Ishikawa (cell line): ENCODE results near the gene TBCC.
A peak's percentile ranks its signal among the peaks of the same experiment; 100 is the strongest.

ENCODE experiments used
- CEBPB ChIP-seq: IDR thresholded peaks from 2 replicates; pipeline ENCODE4 v1.6.1; 2012
- CREB1 ChIP-seq: IDR thresholded peaks from 2 replicates; pipeline ENCODE4 v1.6.1; 2012; ENCODE audit warnings: low read depth
- EGR1 ChIP-seq: IDR thresholded peaks from 2 replicates; pipeline ENCODE4 v1.6.1; 2012
- EP300 ChIP-seq: IDR thresholded peaks from 2 replicates; pipeline ENCODE4 v1.6.1; 2012; ENCODE audit warnings: borderline replicate concordance
- FOXM1 ChIP-seq: IDR thresholded peaks from 2 replicates; pipeline ENCODE4 v1.6.1; 2012; ENCODE audit warnings: low read depth, borderline replicate concordance
- NFIC ChIP-seq: IDR thresholded peaks from 2 replicates; pipeline ENCODE4 v1.6.1; 2012
- RAD21 ChIP-seq: IDR thresholded peaks from 2 replicates; pipeline ENCODE4 v1.6.1; 2012; ENCODE audit warnings: low read depth
- REST ChIP-seq: IDR thresholded peaks from 2 replicates; pipeline ENCODE4 v1.6.1; 2012; ENCODE audit warnings: low read depth, mild to moderate bottlenecking
- TAF1 ChIP-seq: IDR thresholded peaks from 2 replicates; pipeline ENCODE4 v1.6.1; 2012; ENCODE audit warnings: low read depth, mild to moderate bottlenecking
- TCF12 ChIP-seq: IDR thresholded peaks from 2 replicates; pipeline ENCODE4 v1.6.1; 2012; ENCODE audit warnings: low read depth
- TEAD4 ChIP-seq: IDR thresholded peaks from 2 replicates; pipeline ENCODE4 v1.6.1; 2012
- YY1 ChIP-seq: IDR thresholded peaks from 2 replicates; pipeline ENCODE4 v1.6.1; 2012; ENCODE audit warnings: low read depth
- ZBTB7A ChIP-seq: IDR thresholded peaks from 2 replicates; pipeline ENCODE4 v1.6.1; 2012; ENCODE audit warnings: low read depth
- TF ChIP-seq, protein P1 (sequence below): IDR thresholded peaks from 2 replicates; pipeline ENCODE4 v1.6.1; 2012
- TF ChIP-seq, protein P2 (sequence below): IDR thresholded peaks from 2 replicates; pipeline ENCODE4 v1.6.1; 2012

The TBCC gene

GRCh38 chr6:42733867-42734481 lies 11.9 kb downstream of the TBCC start:
- TF ChIP-seq TEAD4 (0 out of 2 replicates have a peak, but pooled peaks have one; percentile 10), NFIC (peak; percentile 46), EGR1 (peak; percentile 43)
- TF ChIP-seq, protein P1, sequence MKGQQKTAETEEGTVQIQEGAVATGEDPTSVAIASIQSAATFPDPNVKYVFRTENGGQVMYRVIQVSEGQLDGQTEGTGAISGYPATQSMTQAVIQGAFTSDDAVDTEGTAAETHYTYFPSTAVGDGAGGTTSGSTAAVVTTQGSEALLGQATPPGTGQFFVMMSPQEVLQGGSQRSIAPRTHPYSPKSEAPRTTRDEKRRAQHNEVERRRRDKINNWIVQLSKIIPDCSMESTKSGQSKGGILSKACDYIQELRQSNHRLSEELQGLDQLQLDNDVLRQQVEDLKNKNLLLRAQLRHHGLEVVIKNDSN, result peak; percentile 30; the same call in 1 of the 2 replicates

DNA sequence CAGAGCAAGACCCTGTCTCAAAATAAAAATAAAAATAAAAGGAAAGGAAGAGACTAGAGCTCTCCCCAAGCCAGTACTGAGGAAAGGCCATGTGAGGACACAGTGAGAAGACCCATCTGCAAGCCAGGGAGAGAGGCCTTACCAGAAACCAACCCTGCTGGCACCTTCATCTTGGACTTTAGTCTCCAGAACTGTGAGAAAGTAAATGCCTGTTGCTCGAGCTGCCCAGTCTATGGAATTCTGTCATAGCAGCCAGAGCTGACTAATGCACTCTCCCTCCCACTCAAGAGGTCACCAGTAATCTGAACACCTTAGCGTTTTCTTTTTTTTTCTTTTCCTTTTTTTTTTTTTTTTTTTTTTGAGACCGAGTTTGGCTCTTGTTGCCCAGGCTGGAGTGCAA lies 16.2 kb downstream of the TBCC start:
- TF ChIP-seq TCF12 (no peak), EGR1 (peak; percentile 25; the same call in 1 of the 2 replicates), NFIC (no peak), CEBPB (no peak), YY1 (no peak), TEAD4 (no peak), ZBTB7A (no peak), FOXM1 (no peak), EP300 (no peak)

- no peak for TF ChIP-seq REST
- TF ChIP-seq ZBTB7A, result no peak
- TF ChIP-seq NFIC, result no peak
- TF ChIP-seq YY1, result no peak
- TF ChIP-seq FOXM1, result no peak
- no peak for TF ChIP-seq TCF12
- TF ChIP-seq EP300, result no peak
- no peak for TF ChIP-seq TEAD4
- TF ChIP-seq EGR1, result no peak
- TF ChIP-seq CEBPB, result no peak
- TF ChIP-seq RAD21, result no peak
- no peak for TF ChIP-seq TAF1
- TF ChIP-seq CREB1, result no peak
- TF ChIP-seq, protein P2, sequence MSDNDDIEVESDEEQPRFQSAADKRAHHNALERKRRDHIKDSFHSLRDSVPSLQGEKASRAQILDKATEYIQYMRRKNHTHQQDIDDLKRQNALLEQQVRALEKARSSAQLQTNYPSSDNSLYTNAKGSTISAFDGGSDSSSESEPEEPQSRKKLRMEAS, result no peak
- TF ChIP-seq, protein P1, result no peak
Observed at GRCh38 chr6:42727627-42728026, 18.3 kb downstream of the TBCC start.

DNA sequence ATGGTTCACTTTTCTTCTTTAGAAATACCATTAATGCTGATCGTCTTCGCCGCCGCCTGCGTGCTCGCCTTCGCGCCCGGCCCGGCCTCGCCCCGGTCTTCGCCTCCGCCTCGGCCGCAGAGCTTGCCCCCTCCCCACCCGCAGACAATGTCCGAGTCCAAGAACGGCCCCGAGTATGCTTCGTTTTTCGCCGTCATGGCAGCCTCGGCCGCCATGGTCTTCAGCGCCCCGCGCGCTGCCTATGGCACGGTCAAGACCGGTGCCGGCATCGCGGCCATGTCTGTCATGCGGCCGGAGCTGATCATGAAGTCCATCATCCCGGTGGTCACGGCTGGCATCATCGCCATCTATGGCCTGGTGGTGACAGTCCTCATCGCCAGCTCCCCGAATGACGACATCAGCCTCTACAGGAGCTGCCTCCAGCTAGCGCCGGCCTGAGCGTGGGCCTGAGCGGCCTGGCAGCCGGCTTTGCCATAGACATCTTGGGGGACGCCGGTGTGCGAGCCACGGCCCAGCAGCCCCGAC lies 18.8 kb downstream of the TBCC start:
- TF ChIP-seq YY1, result no peak
- TF ChIP-seq RAD21, result no peak
- no peak for TF ChIP-seq EP300
- TF ChIP-seq TCF12, result no peak
- TF ChIP-seq REST, result no peak
- TF ChIP-seq EGR1, result no peak
- no peak for TF ChIP-seq TAF1
- TF ChIP-seq FOXM1, result no peak
- TF ChIP-seq CEBPB, result no peak
- TF ChIP-seq, protein P2, result no peak
- no peak for TF ChIP-seq TEAD4
- TF ChIP-seq CREB1, result no peak
- TF ChIP-seq NFIC, result no peak
- TF ChIP-seq ZBTB7A, result no peak
- TF ChIP-seq, protein P1, result no peak

GRCh38 chr6:42726485-42727086 lies 19.3 kb downstream of the TBCC start:
- TF ChIP-seq, protein P2, result peak; percentile 35; the same call in 1 of the 2 replicates
- peak; percentile 99 for TF ChIP-seq RAD21
- TF ChIP-seq, protein P1, result no peak
